Measurements from ENCODE around the gene RHPN2. TPM values are rescaled to one million over a fixed set of nuclear protein-coding genes. Genes with fewer than 3 reads are reported as not detected.

The RHPN2 gene
- total and polyA plus RNA-seq, 2 of the 13 experiments (the other 11 are each of a cell fraction or from before 2014, with no cell fraction given): 20.3 to 48.0 TPM

DNA sequence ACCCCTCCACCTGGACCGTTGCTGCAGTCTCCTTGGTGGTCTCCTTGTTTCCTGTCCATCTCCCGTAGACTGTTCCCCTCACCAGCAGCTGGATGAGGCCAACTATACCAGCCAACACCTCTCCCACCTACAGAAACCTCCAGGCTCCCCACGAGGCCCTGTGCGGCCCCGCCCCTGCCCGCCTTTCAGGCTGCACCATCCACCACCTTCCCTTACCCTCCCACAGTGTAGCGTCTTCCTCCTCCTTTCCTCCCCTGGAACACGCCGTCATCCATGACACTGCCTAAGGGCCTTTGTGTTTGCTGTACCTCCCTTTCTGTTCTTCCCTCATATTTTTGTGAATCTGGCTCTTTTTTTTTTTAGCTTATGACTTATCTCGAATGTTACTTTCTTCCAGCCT, 43.5 kb upstream of the RHPN2 start (continued):
- TF ChIP-seq, protein P1, sequence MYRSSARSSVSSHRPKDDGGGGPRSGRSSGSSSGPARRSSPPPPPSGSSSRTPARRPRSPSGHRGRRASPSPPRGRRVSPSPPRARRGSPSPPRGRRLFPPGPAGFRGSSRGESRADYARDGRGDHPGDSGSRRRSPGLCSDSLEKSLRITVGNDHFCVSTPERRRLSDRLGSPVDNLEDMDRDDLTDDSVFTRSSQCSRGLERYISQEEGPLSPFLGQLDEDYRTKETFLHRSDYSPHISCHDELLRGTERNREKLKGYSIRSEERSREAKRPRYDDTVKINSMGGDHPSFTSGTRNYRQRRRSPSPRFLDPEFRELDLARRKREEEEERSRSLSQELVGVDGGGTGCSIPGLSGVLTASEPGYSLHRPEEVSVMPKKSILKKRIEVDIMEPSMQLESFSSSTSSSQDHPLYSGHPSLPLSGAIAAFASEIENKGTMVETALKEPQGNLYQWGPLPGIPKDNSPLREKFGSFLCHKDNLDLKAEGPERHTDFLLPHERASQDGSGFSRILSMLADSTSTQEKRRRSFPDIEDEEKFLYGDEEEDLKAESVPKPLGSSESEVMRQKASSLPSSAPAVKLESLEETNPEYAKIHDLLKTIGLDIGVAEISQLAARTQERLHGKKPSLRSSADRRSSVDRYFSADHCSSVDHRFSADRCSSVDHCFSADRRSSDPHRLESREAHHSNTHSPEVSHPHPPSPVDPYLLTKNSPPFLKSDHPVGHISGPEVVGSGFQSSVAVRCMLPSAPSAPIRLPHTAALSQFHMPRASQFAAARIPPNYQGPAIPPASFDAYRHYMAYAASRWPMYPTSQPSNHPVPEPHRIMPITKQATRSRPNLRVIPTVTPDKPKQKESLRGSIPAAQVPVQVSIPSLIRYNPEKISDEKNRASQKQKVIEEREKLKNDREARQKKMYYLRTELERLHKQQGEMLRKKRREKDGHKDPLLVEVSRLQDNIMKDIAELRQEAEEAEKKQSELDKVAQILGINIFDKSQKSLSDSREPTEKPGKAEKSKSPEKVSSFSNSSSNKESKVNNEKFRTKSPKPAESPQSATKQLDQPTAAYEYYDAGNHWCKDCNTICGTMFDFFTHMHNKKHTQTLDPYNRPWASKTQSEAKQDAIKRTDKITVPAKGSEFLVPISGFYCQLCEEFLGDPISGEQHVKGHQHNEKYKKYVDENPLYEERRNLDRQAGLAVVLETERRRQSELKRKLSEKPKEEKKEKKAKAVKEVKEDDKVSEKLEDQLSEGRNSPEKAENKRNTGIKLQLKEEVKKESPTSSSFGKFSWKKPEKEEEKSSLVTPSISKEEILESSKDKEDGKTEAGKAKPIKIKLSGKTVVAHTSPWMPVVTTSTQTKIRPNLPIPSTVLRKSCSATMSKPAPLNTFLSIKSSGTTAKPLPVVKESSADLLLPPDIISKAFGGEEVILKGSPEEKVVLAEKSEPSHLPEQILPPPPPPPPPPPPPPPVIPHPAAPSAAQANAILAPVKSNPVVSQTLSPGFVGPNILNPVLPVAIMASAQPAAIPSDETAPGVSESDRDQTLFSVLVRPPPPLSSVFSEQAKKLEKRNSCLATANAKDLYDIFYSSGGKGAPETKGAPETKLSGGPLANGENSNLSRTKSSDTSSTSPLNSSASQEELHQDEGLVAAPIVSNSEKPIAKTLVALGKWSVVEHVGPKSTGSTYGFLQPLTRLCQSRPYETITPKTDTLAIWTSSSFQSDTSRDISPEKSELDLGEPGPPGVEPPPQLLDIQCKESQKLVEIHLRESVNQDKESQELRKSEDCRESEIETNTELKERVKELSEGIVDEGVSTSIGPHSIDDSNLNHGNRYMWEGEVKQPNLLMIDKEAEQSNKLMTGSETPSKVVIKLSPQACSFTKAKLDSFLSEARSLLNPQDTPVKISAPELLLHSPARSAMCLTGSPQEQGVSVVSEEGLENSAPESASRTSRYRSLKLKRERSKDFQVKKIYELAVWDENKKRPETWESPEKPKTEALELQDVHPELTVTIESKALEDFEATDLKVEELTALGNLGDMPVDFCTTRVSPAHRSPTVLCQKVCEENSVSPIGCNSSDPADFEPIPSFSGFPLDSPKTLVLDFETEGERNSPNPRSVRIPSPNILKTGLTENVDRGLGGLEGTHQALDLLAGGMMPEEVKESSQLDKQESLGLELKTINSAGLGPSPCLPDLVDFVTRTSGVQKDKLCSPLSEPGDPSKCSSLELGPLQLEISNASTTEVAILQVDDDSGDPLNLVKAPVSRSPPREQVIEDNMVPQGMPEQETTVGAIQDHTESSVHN (CRISPR knock-in tag; IDR thresholded peaks at IDR 0.05): no peak
- TF ChIP-seq TMF1 (CRISPR knock-in tag; IDR thresholded peaks at IDR 0.05; ENCODE audit: low read depth): no peak
- no peak for TF ChIP-seq TRIM24 (CRISPR knock-in tag; IDR thresholded peaks at IDR 0.05)
- no peak for TF ChIP-seq ZNF253 (CRISPR knock-in tag; IDR thresholded peaks at IDR 0.05; ENCODE audit: borderline replicate concordance)
- no peak for TF ChIP-seq ERF (CRISPR knock-in tag; IDR thresholded peaks at IDR 0.05)

DNA sequence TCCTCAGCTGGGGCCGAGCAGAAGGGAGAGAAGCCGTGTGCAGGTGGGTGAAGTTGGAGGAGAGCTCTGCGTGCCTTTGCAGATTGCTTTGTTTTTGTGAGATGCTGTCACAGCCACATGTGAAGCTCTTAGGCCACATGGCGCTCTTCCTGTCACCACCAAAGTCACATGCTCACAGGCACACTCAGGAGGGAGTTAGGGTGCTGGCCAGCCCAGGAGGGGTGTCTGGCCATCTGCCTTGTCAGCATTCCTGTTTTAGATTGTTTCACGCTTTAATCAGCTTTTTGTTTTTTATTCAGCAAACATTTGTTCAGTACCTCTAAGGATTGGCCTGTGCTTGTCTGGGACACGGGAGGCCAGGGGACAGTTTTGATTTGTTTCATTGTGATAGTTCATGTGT, 38.2 kb upstream of the RHPN2 start:
- H3K36me3 ChIP-seq (replicated peaks in 1 of 2; ENCODE audit: control insufficient read depth in 1 of 2, insufficient read depth in 2 of 2, low read length in 2 of 2): peaks cover 13 to 36% of the 10 kb centered on the region in 2 experiments; a peak in 4 of 5 replicates
- DNase-seq (ENCODE audit: low spot score) (no peak), FAIRE-seq (no peak), ATAC-seq (no peak)
- no peaks in the 10 kb centered on the region for H3K79me2 ChIP-seq (ENCODE audit: insufficient read depth, low read length)
- WGBS (ENCODE audit: low lambda C conversion rate): 95% methylated on average over 5 of the region's 6 CpGs
- H3K27me3 ChIP-seq (ENCODE audit: control insufficient read depth in 1 of 2, insufficient read depth in 2 of 2, low read length in 2 of 2): no peaks in the 10 kb centered on the region
- H3K4me2 ChIP-seq (ENCODE audit: low read depth, low read length): no peak overlapping the region
- ChIA-PET CTCF (ENCODE audit: low intra/inter-chr PET ratio, low total read pairs) (no interaction called here), POLR2A (interaction anchor here (0.7 kb wide), 1 partner anchor 62 kb away, joined by 3 read pairs; no protein-coding TSS in a partner anchor)
- H2AFZ ChIP-seq (ENCODE audit: low read length): no peak overlapping the region
- no peaks in the 10 kb centered on the region for H4K20me1 ChIP-seq (ENCODE audit: insufficient read depth, low read length)
- H3K4me3 ChIP-seq (replicated peaks in 1 of 3; ENCODE audit: insufficient read depth in 1 of 3, low read depth in 2 of 3, low read length in 3 of 3): no peak overlapping the region
- intact Hi-C loops (cut with micrococcal nuclease; ENCODE audit: unreplicated experiment): no loop called here
- in situ Hi-C loops (cut with HindIII; ENCODE audit: extremely low pct_ligation_motif_present, low pct_unique_long_range_greater_than_20kb): no loop called here
- no peak overlapping the region for H3K9ac ChIP-seq (ENCODE audit: insufficient read depth, low read depth, low read length)
- no TSS peak for BruUV-seq (replicated peaks)
- H3K27ac ChIP-seq (ENCODE audit: extremely low read length, insufficient read depth, low read length): no peak overlapping the region
- peaks cover 34% of the 10 kb centered on the region for H3K4me1 ChIP-seq (ENCODE audit: insufficient read depth, low read length)
- no peaks in the 10 kb centered on the region for H3K9me3 ChIP-seq (ENCODE audit: low read length)
- TF ChIP-seq ZNF331 (CRISPR knock-in tag; IDR thresholded peaks at IDR 0.05) (no peak), MAFK (conservative IDR thresholded peaks at IDR 0.05 in 1 of 2, IDR thresholded peaks at IDR 0.05 in 1 of 2; ENCODE audit: low read length in 2 of 2) (peak; percentile 49 to 69; a peak in 3 of 4 replicates), ZNF136 (CRISPR knock-in tag; IDR thresholded peaks at IDR 0.05; ENCODE audit: low read depth) (no peak), TBP (CRISPR knock-in tag; IDR thresholded peaks at IDR 0.05) (no peak), ZNF572 (CRISPR knock-in tag; IDR thresholded peaks at IDR 0.05) (no peak)
- TF ChIP-seq, protein P2, sequence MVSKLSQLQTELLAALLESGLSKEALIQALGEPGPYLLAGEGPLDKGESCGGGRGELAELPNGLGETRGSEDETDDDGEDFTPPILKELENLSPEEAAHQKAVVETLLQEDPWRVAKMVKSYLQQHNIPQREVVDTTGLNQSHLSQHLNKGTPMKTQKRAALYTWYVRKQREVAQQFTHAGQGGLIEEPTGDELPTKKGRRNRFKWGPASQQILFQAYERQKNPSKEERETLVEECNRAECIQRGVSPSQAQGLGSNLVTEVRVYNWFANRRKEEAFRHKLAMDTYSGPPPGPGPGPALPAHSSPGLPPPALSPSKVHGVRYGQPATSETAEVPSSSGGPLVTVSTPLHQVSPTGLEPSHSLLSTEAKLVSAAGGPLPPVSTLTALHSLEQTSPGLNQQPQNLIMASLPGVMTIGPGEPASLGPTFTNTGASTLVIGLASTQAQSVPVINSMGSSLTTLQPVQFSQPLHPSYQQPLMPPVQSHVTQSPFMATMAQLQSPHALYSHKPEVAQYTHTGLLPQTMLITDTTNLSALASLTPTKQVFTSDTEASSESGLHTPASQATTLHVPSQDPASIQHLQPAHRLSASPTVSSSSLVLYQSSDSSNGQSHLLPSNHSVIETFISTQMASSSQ (IDR thresholded peaks at IDR 0.05; ENCODE audit: low read depth): no peak
- TF ChIP-seq, protein P2 (CRISPR knock-in tag; IDR thresholded peaks at IDR 0.05; ENCODE audit: borderline replicate concordance): no peak

Measured in HepG2 (cell line).